ENCODE data around the gene ASCC2.

The ASCC2 gene

GRCh38 chr22:29816539-29816938 lies 21.5 kb downstream of the ASCC2 start:
- no peak for DNase-seq

GRCh38 chr22:29816128-29816527 lies 21.9 kb downstream of the ASCC2 start:
- no peak for DNase-seq

DNA sequence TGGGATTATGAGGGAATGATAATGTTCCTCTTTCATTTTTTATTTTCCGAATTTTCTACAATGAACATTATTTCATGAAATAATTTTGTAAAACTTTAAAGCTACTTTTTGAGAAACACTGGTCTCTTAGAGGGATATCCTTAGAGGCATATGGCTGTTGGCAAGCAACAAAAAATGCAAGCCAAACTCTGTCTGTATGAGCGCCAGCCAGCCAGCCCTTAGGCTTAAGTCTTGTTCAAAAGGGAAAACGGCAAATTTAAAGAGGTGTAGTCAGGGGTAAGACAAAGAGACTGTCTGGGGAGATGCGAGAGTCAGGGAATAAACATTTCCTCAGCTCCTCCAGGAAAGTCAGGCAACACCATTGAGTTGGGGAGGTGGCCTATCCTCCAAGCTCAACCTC lies 22.5 kb downstream of the ASCC2 start:
- no peak for DNase-seq

DNA sequence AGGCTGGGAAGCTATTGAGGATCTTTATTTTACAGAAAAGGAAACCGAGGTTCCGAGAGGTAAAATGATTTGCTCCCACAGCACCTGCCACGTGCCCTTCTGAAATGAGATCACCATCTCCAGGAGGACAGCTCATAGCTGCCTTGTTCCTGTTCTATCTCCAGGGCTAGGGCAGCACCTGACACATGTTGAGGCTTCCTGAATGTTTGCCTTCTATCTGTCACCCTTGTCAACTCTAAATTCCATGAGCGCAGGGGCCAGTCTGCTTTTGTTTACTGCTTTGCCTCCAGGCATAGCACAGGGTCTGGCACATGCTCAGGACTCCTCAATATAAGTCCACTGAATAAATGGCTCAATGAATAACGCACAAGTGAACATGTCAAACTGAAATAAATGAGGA lies 24.1 kb downstream of the ASCC2 start:
- DNase-seq, result no peak

DNA sequence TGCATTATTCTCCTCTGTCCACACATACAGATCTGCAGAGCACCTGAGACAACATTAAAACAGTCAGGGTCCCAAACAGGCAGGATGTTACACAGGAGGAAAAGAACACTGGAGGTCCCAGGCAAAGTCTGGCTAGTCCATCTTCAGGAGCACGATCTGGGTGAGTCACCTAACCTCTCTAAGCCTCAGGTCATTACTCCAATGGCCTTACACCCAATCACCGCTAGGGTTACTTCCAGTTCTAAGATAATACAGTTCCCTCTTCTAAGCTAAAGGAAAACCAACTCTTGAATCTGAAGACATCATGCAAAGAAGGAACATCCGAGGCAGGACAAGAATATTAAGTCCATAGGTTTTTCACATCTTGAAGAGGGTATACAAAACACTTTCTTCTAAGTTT lies 24.5 kb downstream of the ASCC2 start:
- no peak for DNase-seq

- DNase-seq, result no peak
These were observed 24.9 kb downstream of the ASCC2 start for GRCh38 chr22:29813126-29813525.

DNA sequence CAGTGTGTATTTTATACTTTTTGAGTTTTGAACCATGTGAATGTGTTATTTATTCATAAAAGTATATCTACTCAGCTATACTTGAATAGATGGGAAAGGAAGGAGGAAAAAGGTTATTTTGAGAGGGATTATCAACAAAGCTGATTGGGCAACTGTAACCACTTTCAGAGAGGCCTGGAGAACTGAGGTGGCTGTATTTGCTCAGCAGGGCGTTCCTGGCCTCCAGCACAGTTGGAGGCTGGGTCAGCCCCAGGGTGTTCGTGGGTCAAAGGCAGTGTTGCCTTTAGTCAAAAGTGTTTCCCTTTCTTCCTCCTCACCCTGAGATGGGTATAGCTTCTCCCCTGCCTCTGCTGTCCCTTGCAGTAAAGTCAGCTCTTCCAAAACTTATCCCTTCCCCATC lies 26.7 kb downstream of the ASCC2 start:
- no peak for DNase-seq

- DNase-seq, result no peak
These were observed 27.9 kb downstream of the ASCC2 start for GRCh38 chr22:29810216-29810615.

DNA sequence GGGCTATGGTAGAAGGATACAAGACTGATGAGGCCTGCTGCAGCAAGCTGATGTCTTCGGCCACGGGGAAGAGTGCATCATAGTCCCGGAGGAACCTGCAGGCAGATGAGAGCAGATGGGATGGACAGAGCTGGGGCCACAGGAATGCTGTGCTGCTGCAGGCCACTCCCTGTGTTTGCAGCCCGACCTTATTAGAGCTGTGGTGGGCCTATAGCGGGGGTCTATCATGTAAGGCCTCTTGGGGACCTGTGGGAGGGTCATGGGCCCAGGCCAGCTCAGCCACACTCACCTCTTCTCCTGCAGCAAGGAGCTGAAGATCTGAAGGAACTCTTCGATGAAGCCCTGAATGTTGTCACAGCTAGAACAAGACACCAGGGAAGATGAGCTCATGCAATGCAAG lies 31.9 kb downstream of the ASCC2 start:
- no peak for DNase-seq

DNA sequence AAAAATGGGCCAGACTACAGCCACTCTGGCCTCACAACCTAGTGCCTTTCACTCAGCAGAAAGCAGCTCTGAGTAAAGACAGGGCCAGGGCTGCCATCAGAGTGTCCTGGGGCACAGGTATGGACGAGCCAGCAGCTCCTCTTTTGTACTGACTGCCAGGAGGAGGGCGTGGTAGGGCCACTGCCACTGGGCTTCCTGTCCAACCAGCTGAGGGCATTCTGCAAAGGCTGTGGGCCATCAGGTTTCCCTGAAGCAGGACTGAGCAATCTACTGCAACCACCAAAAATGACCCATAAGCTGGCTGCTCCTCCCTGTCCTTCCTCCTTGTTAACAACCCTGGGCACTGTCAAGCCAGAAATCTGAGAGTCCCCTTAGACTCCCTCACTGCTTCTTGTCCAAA lies 33.1 kb downstream of the ASCC2 start:
- no peak for DNase-seq

- DNase-seq, result no peak
These were observed 34.9 kb downstream of the ASCC2 start for GRCh38 chr22:29803190-29803589.

DNA sequence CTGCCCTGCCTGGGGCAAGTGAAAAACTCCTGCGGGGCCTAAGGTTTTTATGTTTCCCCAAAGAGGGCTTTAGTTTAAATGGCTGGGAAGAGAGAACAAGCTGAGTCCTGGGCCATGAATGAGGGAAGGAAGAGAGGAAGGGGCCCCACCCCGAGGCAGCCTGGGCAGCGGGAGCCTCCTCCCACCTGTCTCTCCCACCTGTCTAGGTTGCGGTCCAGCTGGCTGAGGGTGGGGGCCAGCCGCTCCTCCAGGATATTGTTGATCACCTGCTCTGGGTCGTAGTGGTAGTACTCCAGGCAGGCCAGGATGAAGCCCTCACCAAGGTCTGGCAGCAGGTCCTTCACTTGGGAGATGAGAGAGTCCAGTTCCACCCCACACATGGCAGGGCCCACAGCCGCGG lies 36.3 kb downstream of the ASCC2 start:
- no peak for DNase-seq

GRCh38 chr22:29801153-29801552 lies 36.9 kb downstream of the ASCC2 start:
- DNase-seq, result no peak

GRCh38 chr22:29799217-29799680 lies 38.8 kb downstream of the ASCC2 start:
- DNase-seq, result no peak

- no peak for DNase-seq
These were observed 39.3 kb downstream of the ASCC2 start for GRCh38 chr22:29798801-29799200.

DNA sequence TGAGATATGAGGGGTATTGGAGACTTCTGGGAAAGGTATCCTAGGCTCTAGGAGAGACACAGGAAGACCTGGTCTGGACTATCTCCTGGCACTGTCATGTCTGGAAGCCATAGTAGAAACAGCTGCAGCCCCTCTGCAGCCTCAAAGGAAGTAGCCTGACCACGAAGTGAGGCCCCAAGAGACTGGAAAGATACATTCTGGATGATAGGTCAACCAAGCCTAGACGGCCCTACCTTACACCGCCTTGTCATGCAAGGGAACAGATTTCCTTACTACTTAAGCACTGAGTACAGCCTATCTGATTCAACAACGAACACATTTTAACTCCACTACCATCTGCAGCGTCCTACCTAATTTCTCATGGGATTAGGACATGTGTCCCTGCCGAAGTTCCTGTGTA lies 39.8 kb downstream of the ASCC2 start:
- no peak for DNase-seq

DNA sequence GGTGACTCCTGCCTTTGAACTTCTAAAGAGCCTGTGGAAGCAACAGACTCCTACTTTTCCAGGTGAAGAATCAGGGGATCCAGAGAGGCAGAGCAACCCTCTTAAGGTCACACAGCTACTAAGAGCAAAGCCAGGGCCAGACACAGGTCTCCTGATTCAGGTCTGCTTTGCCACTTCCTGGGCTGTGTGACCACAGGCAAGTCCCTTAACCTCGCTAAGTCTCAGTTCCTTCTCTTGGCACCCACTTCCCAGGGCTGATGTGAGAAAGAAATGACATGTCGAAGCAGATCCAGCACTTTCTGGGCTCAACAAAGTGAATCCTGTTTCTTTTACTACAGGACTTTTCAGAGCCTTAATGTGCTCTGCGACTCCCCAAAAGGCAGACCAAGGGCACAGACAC lies 40.7 kb downstream of the ASCC2 start:
- no peak for DNase-seq

GRCh38 chr22:29795663-29796062 lies 42.4 kb downstream of the ASCC2 start:
- no peak for DNase-seq

- no peak for DNase-seq
These were observed 44.7 kb downstream of the ASCC2 start for GRCh38 chr22:29793396-29793795.

DNA sequence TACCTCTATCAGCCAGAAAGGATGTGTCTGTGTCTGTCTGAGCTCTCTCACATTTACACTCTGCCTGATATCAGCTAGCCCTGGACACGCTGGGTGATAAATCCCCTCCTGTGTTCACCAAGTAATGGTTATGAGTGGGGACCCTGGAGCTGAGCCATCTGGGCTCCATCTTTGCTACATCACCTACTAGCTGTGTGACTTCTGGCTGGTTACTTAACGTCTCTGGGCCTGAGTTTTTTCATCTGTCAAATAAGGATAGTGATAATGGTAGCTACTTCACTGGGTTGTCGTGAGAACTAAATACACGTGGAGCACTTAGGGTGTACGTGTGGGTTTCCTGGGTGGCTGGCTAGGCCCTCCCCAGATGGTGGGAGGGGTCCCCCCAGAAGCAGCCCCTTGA lies 48.0 kb downstream of the ASCC2 start:
- DNase-seq, result no peak

- DNase-seq, result no peak
These were observed 49.5 kb downstream of the ASCC2 start for GRCh38 chr22:29788339-29789279.

- no peak for DNase-seq
These were observed 50.6 kb downstream of the ASCC2 start for GRCh38 chr22:29787371-29787980.

DNA sequence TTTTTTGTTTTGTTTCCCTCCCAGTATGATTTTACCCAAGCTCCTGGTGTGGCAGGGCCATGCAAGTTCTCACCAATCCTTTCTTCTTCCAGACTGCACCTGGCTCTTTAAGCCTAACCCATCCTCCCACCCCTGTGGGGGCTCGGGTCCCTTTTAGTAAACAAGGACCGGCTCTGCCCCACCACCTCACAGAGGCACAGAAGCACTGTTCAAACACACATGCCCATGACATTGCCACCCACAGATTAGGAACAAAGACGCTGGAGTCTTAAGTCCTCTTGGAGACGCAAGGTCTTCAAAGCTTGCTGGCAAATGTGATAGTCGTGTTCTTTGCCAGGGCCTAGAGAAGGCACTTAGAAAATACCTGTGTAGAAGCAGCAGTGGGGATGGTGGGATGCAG lies 52.0 kb downstream of the ASCC2 start:
- DNase-seq, result no peak
